ENCODE measurements around the gene ELF5.

ELF5 gene

DNA sequence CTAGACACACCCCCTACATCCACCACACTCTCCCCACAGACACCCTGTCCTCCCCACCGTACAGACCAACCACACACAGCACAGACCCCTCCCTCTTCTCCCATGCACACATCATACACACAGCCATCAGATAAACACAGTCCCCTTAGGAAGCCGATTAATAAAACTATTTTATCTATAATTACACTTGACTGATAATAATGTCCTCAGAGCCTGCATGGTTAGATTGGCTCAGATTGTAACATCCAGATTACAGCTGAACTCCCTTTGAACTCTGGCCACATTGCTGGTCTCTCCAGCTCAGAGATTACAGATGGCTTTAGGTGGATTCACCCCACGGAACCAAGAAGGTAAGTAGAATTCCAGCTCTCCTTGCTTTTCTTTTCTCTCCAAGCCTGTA is 9.5 kb upstream of the ELF5 start:
- DNase-seq (ENCODE audit: extremely low read depth, low read depth), result no peak
- TF ChIP-seq, protein P1, sequence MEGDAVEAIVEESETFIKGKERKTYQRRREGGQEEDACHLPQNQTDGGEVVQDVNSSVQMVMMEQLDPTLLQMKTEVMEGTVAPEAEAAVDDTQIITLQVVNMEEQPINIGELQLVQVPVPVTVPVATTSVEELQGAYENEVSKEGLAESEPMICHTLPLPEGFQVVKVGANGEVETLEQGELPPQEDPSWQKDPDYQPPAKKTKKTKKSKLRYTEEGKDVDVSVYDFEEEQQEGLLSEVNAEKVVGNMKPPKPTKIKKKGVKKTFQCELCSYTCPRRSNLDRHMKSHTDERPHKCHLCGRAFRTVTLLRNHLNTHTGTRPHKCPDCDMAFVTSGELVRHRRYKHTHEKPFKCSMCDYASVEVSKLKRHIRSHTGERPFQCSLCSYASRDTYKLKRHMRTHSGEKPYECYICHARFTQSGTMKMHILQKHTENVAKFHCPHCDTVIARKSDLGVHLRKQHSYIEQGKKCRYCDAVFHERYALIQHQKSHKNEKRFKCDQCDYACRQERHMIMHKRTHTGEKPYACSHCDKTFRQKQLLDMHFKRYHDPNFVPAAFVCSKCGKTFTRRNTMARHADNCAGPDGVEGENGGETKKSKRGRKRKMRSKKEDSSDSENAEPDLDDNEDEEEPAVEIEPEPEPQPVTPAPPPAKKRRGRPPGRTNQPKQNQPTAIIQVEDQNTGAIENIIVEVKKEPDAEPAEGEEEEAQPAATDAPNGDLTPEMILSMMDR (IDR thresholded peaks at IDR 0.05; ENCODE audit: low read depth, low read length), result no peak

DNA sequence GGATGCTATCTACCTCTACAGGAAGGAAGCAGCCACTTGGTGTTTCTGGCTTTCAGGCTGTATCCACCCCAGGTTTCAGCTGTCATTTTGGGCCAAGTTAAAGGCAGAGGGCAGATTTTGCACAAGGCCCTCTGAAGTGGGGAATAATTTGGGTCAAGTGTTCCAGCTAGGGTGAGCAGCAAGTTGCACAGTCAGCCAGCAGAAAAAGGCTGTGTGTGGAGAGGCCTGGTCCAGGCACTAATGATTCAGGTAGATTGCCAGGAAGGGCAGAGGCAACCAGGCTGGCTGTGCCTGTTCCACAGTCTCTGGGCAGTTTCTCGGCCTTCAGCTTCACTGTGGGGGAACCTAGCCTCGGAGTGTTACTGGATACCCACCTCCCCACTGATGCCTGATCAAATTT is 8.6 kb upstream of the ELF5 start:
- TF ChIP-seq, protein P1 (IDR thresholded peaks at IDR 0.05; ENCODE audit: low read depth, low read length), result no peak
- no peak for DNase-seq (ENCODE audit: extremely low read depth, low read depth)

DNA sequence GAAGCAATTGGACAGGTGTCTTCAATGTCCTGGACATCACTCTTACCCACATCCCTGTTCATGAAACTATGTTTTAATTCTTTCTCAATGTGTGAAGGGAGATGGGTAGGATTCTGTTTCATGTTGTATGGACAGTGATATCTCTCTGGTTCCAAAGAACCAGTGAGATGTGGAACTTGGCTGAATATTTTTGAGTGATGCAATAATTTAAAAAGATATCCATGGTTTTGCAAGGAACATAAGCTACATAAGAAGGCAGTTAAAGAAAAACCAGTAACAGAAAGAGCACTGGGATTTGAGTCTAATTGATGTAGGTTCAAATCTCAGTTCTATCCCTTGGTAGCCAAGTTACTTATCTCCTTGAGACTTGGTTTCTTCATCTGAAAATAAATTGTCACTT is 7.7 kb upstream of the ELF5 start:
- TF ChIP-seq, protein P1 (IDR thresholded peaks at IDR 0.05; ENCODE audit: low read depth, low read length), result no peak
- no peak for DNase-seq (ENCODE audit: extremely low read depth, low read depth)

DNA sequence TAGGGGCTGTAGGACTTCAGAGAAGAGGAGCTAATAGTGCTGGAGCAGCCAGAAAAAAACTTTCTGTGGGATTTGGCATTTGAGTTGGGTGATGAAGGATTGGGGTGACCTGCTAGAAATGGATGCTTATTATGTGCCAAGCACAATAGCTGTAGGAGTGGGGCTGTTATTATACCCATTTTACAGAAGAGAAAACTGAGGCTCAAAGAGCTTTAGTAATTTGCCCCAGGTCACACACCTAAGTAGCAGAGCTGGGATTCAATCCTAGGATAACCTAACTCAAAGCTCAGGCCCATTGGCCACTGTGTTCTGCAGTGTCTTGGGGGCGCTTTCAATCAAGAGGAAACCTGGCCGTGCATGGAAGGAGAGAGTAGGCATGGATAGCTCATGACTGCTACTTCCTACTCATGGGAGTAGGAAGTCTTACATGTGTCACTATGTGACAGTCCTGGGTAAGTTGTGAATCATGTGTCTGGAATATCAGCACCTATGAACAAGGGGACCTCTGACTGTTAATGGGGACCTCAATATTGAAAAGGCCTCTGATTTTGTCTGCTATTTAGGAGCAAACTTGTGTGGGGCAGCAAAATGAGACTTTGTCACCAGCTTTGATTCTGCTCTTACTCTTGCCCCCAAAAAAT is 6.1 kb upstream of the ELF5 start:
- DNase-seq (ENCODE audit: extremely low read depth, low read depth), result no peak
- TF ChIP-seq, protein P1 (IDR thresholded peaks at IDR 0.05; ENCODE audit: low read depth, low read length), result no peak

DNA sequence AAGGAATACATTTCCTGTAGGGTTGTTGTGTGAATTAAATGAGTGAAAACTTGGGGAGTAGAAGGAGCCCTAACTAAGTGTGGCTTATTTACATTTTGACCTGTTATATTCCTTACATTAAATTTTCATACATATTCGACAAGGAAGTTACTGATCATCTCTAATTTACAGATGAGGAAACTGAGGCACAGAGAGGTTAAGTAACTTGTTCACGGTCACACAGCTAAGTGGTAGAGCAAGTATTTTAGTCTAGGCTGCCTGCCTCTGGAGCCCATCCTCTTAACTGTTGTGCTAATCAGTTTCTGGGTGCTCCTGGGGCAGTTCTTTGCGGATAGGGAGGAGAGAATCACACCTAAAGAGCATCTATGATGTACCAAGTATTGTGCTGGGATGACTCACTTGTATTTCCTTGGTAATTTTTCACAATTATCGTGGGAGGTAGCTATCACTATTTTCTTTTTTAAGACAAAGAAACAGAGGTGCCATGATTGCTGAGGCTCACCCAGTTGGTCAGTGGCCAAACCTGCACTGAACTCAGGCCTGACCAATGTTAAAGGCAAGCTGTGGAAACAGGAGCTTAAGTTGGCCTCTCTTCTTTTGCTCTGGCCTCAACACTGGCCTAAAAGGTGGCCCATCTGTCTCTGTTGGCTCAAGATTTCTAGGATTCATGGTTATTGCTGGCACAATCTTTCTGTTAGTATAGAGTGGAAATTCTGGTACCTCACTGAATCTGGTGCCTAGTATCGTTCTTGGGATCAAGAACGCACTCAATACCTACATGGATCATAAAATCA is 2.9 kb upstream of the ELF5 start:
- TF ChIP-seq, protein P1 (IDR thresholded peaks at IDR 0.05; ENCODE audit: low read depth, low read length), result no peak
- no peak for DNase-seq (ENCODE audit: extremely low read depth, low read depth)

DNA sequence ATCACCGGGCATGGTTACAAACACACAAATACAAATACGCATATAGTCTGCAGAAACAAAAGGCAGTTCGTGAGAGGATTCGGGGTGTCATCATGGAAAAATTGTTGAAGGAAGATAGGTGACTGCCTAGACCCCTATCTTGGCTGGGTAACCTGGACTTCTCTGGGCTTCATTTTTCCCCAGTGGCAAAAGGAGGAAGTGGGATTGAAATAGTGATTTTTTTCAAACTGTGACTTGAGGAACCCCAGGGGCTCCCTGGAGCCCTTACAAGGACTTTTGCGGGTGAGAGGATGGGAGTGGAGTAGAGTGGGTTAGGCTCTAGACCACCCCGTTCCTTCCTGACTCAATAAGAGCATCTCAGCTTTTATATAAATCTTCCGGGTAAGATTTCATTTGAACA is 1.0 kb upstream of the ELF5 start:
- no peak for DNase-seq (ENCODE audit: extremely low read depth, low read depth)
- TF ChIP-seq, protein P1 (IDR thresholded peaks at IDR 0.05; ENCODE audit: low read depth, low read length), result no peak
